ENCODE measurements around the gene SUGT1. TPM values are rescaled to one million over a fixed set of nuclear protein-coding genes. Genes with fewer than 3 reads are reported as not detected.
A peak's percentile ranks its signal among the peaks of the same experiment; 100 is the strongest.
"Not testable (repeated sequence)": the region's sequence is repeated elsewhere in the genome, so short reads cannot be mapped to it uniquely, and the experiment has no call there.

SUGT1 gene
- total and polyA plus RNA-seq, 7 donors = 36.3 to 92.1 (median 44.2) TPM

- no peak overlapping the region for H3K4me3 ChIP-seq
- intact Hi-C loops (cut with DNase I) = loop anchor here (5.0 kb wide), 1 partner anchor 37 kb away; the partner anchor contains the start of gene SUGT1 (in 2 of the 2)
- no peaks in the 10 kb centered on the region for H3K36me3 ChIP-seq (ENCODE audit: insufficient read depth in 1 of 2, low read depth in 1 of 2)
- no peaks in the 10 kb centered on the region for H3K9me3 ChIP-seq
- H3K4me1 ChIP-seq = peaks cover 3% of the 10 kb centered on the region
- DNase-seq = no peak
- WGBS, 3 donors = 91 to 95% (median 91%) methylated on average over 4 of the region's 4 CpGs
- ATAC-seq = no peak
- H3K27ac ChIP-seq = no peak overlapping the region
- TF ChIP-seq CTCF (IDR thresholded peaks at IDR 0.05) = no peak
- no peaks in the 10 kb centered on the region for H3K27me3 ChIP-seq (ENCODE audit: insufficient read depth in 3 of 3, low read length in 2 of 3)
Measured at GRCh38 chr13:52615134-52615801, 37.4 kb upstream of the SUGT1 start.

- 79 to 87% (median 81%) methylated on average over 5 of the region's 5 CpGs for WGBS, 3 donors
- H3K4me3 ChIP-seq = no peak overlapping the region
- peaks cover 3% of the 10 kb centered on the region for H3K4me1 ChIP-seq
- H3K27ac ChIP-seq = no peak overlapping the region
- no peak for TF ChIP-seq CTCF (IDR thresholded peaks at IDR 0.05)
- no peak for ATAC-seq
- no peaks in the 10 kb centered on the region for H3K27me3 ChIP-seq (ENCODE audit: insufficient read depth in 3 of 3, low read length in 2 of 3)
- intact Hi-C loops (cut with DNase I) = loop anchor here (5.0 kb wide), 1 partner anchor 36 kb away; the partner anchor contains the start of gene SUGT1 (in 2 of the 2)
- H3K36me3 ChIP-seq (ENCODE audit: insufficient read depth in 1 of 2, low read depth in 1 of 2) = no peaks in the 10 kb centered on the region
- H3K9me3 ChIP-seq = no peaks in the 10 kb centered on the region
- DNase-seq = no peak
Measured at GRCh38 chr13:52615812-52616211, 36.8 kb upstream of the SUGT1 start.

GRCh38 chr13:52617070-52618060 lies 35.3 kb upstream of the SUGT1 start:
- no peak for TF ChIP-seq CTCF (IDR thresholded peaks at IDR 0.05)
- peak; percentile 76 to 88 for DNase-seq
- Histone ChIP-seq H3K4me1 (peaks cover 3% of the 10 kb centered on the region), H3K9me3 (no peaks in the 10 kb centered on the region), H3K4me3 (peak overlapping the region; percentile 87), H3K36me3 (ENCODE audit: insufficient read depth in 1 of 2, low read depth in 1 of 2) (peaks cover 0 to 8% of the 10 kb centered on the region in 2 donors), H3K27ac (peak overlapping the region; percentile 72), H3K27me3 (ENCODE audit: insufficient read depth in 3 of 3, low read length in 2 of 3) (no peaks in the 10 kb centered on the region)
- intact Hi-C loops (cut with DNase I) = loop anchor here (5.0 kb wide), 1 partner anchor 35 kb away; the partner anchor contains the start of gene SUGT1 (in 2 of the 2)
- peak; percentile 93 to 99 (median 98) for ATAC-seq
- 0 to 1% (median 1%) methylated on average over 49 to 51 of the region's 51 CpGs for WGBS, 3 donors

- intact Hi-C loops (cut with DNase I); H3K27ac ChIP-seq; H3K9me3 ChIP-seq; DNase-seq; H3K4me3 ChIP-seq; H3K27me3 ChIP-seq (ENCODE audit: insufficient read depth in 3 of 3, low read length in 2 of 3); H3K4me1 ChIP-seq; ATAC-seq: not testable (repeated sequence)
- 64 to 73% (median 66%) methylated on average over 7 of the region's 7 CpGs for WGBS, 3 donors
- peaks cover 0 to 62% of the 10 kb centered on the region in 2 donors for H3K36me3 ChIP-seq (ENCODE audit: insufficient read depth in 1 of 2, low read depth in 1 of 2)
Measured at GRCh38 chr13:52631083-52631690, 21.4 kb upstream of the SUGT1 start.

Data from psoas muscle (tissue), 8 donors.